K562 (cell line): ENCODE results near the gene UBE2D3. TPM values are rescaled to one million over a fixed set of nuclear protein-coding genes. Genes with fewer than 3 reads are reported as not detected.

Source experiments
- ADNP ChIP-seq: fragments of 200-800 bp; sonication (Bioruptor generic); IDR thresholded peaks from 2 replicates; pipeline ENCODE4 v1.6.1; 2016; ENCODE audit warnings: missing genetic modification characterization, missing compliant biosample characterization
- ARNT ChIP-seq, 2 experiments: fragments of 450-650 bp; IDR thresholded peaks; 2 replicates each; pipeline ENCODE4 v1.6.1; 2016; ENCODE audit warnings: mild to moderate bottlenecking in 1 of 2
- ATF4 ChIP-seq: fragments of 450-650 bp; formaldehyde crosslinking; IDR thresholded peaks from 2 replicates; pipeline ENCODE4 v1.4.0; 2022; ENCODE audit warnings: mild to moderate bottlenecking, moderate library complexity
- CCAR2 ChIP-seq: fragments of 200-400 bp; formaldehyde crosslinking; IDR thresholded peaks from 2 replicates; pipeline ENCODE4 v1.6.1; 2017; ENCODE audit warnings: mild to moderate bottlenecking, low read depth, low read length
- DPF2 ChIP-seq: fragments of 450-650 bp; IDR thresholded peaks from 2 replicates; pipeline ENCODE4 v1.6.1; 2016
- IRF9 ChIP-seq: fragments of 450-650 bp; IDR thresholded peaks from 2 replicates; pipeline ENCODE4 v1.6.1; 2016; ENCODE audit warnings: missing biosample characterization, missing genetic modification characterization
- L3MBTL2 ChIP-seq: fragments of 450-650 bp; IDR thresholded peaks from 2 replicates; pipeline ENCODE4 v1.6.1; 2016; ENCODE audit warnings: mild to moderate bottlenecking, moderate library complexity
- REST ChIP-seq, 2 experiments: fragments of 450-650 bp; formaldehyde crosslinking in 1 of 2; IDR thresholded peaks; 2 replicates each; pipeline versions ENCODE4 v1.4.0 to v1.6.1; 2014 to 2020; ENCODE audit warnings: mild to moderate bottlenecking in 2 of 2, borderline replicate concordance in 1 of 2, low read depth in 1 of 2
- RFX7 ChIP-seq: fragments of 250-450 bp; sonication (Bioruptor Pico); IDR thresholded peaks from 2 replicates; pipeline ENCODE4 v1.5.1; 2021; ENCODE audit warnings: mild to moderate bottlenecking
- TSHZ1 ChIP-seq: fragments of 250-450 bp; sonication (Bioruptor Pico); IDR thresholded peaks from 2 replicates; pipeline ENCODE4 v1.4.0; 2020; ENCODE audit warnings: mild to moderate bottlenecking, moderate library complexity
- USF2 ChIP-seq: sonication (generic); formaldehyde crosslinking; IDR thresholded peaks from 2 replicates; pipeline ENCODE4 v1.5.0; 2020; ENCODE audit warnings: missing genetic modification reagents
- ZEB2 ChIP-seq: fragments of 450-650 bp; IDR thresholded peaks from 2 replicates; pipeline ENCODE4 v1.6.1; 2016
- ZNF316 ChIP-seq: fragments of 450-650 bp; IDR thresholded peaks from 2 replicates; pipeline ENCODE4 v1.6.1; 2016
- polyA plus RNA-seq, 8 experiments: library from polyadenylated mRNA; depleted of rRNA in 4 of 8; stranded (reverse) in 5 of 8; unstranded in 3 of 8; fragments of >200 nt; fragmentation: Nextera tagmentation in 2 of 8; fragmentation: Illumina TruSeq in 1 of 8; extraction: Ambion mirVana in 2 of 8; extraction: Trizol in 1 of 8; gene quantifications; 2 replicates each; pipeline versions ENCODE4 v1.2.1 to v1.2.3, GENCODE V29; 2011 to 2014; ENCODE audit warnings: inconsistent platforms in 1 of 8, missing spikeins in 1 of 8
- total RNA-seq, 7 experiments: library from RNA; depleted of rRNA in 6 of 7; stranded (reverse); fragments of >200 nt in 6 of 7; fragmentation: Illumina TruSeq in 2 of 7; extraction: Trizol in 2 of 7; gene quantifications; 2 replicates each; pipeline versions ENCODE4 v1.2.1 to v1.2.3, GENCODE V29; 2011 to 2021; ENCODE audit warnings: low replicate concordance in 1 of 7

The UBE2D3 gene
- total and polyA plus RNA-seq, 9 of the 15 experiments (the other 6 are each of a cell fraction or from before 2014, with no cell fraction given), result 191 to 618 (median 292) TPM

- TF ChIP-seq TSHZ1 (CRISPR knock-in tag), result no peak
- peak; percentile 68 for TF ChIP-seq DPF2
- no peak for TF ChIP-seq IRF9
- TF ChIP-seq L3MBTL2, result peak; percentile 95
- peak; percentile 95 for TF ChIP-seq USF2 (CRISPR knock-in tag)
- peak; percentile 52; the same call in 1 of the 2 replicates for TF ChIP-seq ZEB2
- TF ChIP-seq ADNP (tag), result no peak
- no peak for TF ChIP-seq ATF4 (CRISPR knock-in tag)
- no peak for TF ChIP-seq ZNF316
- TF ChIP-seq CCAR2, result no peak
- no peak for TF ChIP-seq RFX7 (CRISPR knock-in tag)
- no peak for TF ChIP-seq ARNT (IDR thresholded peaks at IDR 0.05)
- peak; percentile 92 for TF ChIP-seq REST (IDR thresholded peaks at IDR 0.05; ENCODE audit: borderline replicate concordance)
- 0 out of 2 replicates have a peak, but pooled peaks have one; percentile 36 for TF ChIP-seq REST (CRISPR knock-in tag; IDR thresholded peaks at IDR 0.05; ENCODE audit: low read depth)
Observed at GRCh38 chr4:102868781-102869568, 41.6 kb upstream of the UBE2D3 start, which contains the start of gene CISD2 (continued).
